AG04449 (cell line): ENCODE measurements around the gene LY6G5C.

Source experiments
- CTCF ChIA-PET: fragments of 350-600 bp; formaldehyde crosslinking; extraction: SDS; loops from one replicate; lab custom pipeline; 2021; ENCODE audit warnings: antibody characterized with exemption; lab: Yijun Ruan, JAX
- POLR2A ChIA-PET: fragments of 400-600, 350-600 bp; formaldehyde crosslinking; extraction: SDS; loops from one replicate; lab custom pipeline; 2020; ENCODE audit warnings: antibody characterized with exemption, inconsistent platforms; lab: Yijun Ruan, JAX
- DNase-seq: peaks from one replicate; pipeline ENCODE4 v3.0.0-alpha.2; 2010; ENCODE audit warnings: low read depth, low spot score
- H3K4me3 ChIP-seq: 2 replicates; pipeline ENCODE4 v1.5.1; 2011; ENCODE audit warnings: low read depth, mild to moderate bottlenecking, control low read depth, low read length
- TF ChIP-seq, protein P1 (sequence below): IDR thresholded peaks from one replicate; pipeline ENCODE4 v1.5.1; 2011; ENCODE audit warnings: mild to moderate bottlenecking, moderate library complexity, low read length, control low read depth, inconsistent platforms; ENCODE audit not compliant: insufficient read depth; ENCODE audit errors: missing control alignments

Gene LY6G5C

DNA sequence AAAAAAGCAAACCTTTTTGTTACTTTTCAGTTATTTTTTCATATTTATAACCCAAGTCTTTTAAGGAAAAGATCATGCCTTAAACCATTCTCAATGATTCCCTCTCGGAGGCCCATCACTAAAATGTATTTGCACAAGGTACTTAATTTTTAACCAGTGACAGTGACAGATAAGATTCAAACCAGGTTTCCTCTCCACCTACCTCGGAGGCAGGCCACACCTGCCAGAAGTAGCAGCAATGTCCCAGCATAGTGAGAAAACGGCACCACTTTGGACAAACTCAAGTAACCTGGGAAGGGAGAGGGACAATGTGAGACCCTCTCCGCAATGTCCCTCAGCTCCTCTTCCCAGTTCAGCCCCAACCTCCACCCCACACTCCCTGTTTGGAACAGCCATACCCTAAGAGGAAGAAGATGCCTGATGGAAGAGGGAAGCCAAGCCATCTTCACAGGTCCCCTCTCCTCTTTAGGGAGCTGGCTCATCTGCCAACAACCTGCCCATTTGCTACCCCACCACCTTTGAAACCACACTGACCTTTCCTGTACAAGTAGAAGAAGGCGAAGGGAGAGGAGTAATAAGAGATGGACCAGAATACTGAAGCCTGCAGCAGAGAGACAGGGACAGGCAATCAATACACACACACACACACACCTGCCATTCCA, 20.0 kb upstream of the LY6G5C start:
- H3K4me3 ChIP-seq: no peak overlapping the region
- ChIA-PET POLR2A (interaction anchor here (1.5 kb wide), 1 partner anchor 127 kb away, joined by 3 read pairs; the partner anchor contains the start of gene HSPA1B), CTCF (interaction anchor here (1.7 kb wide), 1 partner anchor 9 kb away, joined by 6 read pairs; no protein-coding TSS in a partner anchor)
- TF ChIP-seq, protein P1, sequence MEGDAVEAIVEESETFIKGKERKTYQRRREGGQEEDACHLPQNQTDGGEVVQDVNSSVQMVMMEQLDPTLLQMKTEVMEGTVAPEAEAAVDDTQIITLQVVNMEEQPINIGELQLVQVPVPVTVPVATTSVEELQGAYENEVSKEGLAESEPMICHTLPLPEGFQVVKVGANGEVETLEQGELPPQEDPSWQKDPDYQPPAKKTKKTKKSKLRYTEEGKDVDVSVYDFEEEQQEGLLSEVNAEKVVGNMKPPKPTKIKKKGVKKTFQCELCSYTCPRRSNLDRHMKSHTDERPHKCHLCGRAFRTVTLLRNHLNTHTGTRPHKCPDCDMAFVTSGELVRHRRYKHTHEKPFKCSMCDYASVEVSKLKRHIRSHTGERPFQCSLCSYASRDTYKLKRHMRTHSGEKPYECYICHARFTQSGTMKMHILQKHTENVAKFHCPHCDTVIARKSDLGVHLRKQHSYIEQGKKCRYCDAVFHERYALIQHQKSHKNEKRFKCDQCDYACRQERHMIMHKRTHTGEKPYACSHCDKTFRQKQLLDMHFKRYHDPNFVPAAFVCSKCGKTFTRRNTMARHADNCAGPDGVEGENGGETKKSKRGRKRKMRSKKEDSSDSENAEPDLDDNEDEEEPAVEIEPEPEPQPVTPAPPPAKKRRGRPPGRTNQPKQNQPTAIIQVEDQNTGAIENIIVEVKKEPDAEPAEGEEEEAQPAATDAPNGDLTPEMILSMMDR: no peak
- DNase-seq: no peak

DNA sequence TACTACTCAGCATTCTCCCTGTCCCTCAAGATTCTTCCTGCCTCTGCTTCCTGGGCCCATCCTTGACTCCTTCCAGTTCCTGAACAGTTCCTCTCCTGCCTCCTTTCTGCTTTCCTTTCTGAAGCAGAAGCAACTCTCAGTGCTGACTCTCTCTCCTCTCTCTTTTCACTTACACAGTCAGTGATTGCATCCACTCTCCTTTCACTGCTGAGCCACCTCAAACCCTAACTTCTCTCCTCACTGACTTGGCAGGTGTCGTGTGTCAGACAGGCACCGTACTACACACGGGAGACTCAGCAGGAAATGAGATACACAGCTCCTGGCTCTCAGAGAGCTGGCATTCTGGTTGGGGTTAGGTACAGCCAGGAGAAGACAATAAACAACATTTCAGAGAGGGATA, 16.7 kb upstream of the LY6G5C start:
- H3K4me3 ChIP-seq: no peak overlapping the region
- CTCF ChIA-PET: interaction anchor here (1.1 kb wide), 1 partner anchor 7 kb away, joined by 4 read pairs; no protein-coding TSS in a partner anchor
- DNase-seq: no peak
- POLR2A ChIA-PET: no interaction called here
- TF ChIP-seq, protein P1: no peak

DNA sequence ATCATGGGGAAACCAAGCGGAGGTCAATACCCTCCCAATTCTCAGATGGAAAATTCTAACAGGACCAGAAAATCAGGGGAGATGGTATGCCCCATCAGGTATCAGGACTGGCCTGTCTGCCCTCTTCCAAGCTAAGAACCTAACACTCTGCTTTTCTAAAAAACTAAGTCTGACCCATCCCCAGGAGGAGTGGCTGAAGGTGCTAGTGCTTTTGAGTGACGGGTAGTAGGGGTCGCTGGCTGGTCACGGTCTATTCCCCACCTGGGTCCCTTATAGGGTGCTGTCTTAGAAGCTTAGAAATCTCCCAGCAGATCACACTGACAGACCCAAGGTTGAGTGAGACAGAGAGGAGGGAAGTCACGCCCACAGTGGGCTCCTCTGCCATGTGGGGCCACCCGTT, 12.7 kb upstream of the LY6G5C start:
- ChIA-PET CTCF (interaction anchor here (1.4 to 4.4 kb wide), 5 partner anchors 12 to 102 kb away, joined by 3 to 29 read pairs (median 4); partner anchors contain the start of genes LY6G5C and VARS1), POLR2A (interaction anchor here (1.9 kb wide), 1 partner anchor 9 kb away, joined by 6 read pairs; the partner anchor contains the start of gene ABHD16A)
- TF ChIP-seq, protein P1: no peak
- no peak for DNase-seq
- H3K4me3 ChIP-seq: no peak overlapping the region

DNA sequence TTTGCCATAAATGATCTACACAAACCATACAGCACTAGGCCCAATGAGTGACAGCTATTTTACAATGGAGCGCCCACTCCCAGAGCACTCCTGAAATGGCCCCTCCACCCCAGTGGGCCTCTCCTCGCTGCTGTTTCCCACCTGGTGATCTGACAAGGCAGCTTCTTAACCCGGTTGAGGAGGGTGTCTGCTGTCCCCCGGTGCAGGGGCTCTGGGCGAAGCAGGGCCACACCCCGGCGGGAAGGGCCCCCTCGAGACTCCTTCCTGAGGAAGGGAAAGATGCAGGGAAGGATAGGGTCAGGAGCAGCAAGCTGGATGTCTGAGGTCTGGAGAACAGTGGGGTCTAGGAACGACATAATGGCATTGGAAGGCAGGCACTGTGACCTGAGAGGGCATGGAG, 12.0 kb upstream of the LY6G5C start:
- TF ChIP-seq, protein P1: no peak
- CTCF ChIA-PET: interaction anchor here (1.0 to 4.4 kb wide), 5 partner anchors 9 to 137 kb away, joined by 3 to 29 read pairs (median 5); partner anchors contain the start of gene LY6G5C
- no peak for DNase-seq
- POLR2A ChIA-PET: interaction anchor here (1.9 kb wide), 1 partner anchor 10 kb away, joined by 6 read pairs; the partner anchor contains the start of gene ABHD16A
- H3K4me3 ChIP-seq: no peak overlapping the region

DNA sequence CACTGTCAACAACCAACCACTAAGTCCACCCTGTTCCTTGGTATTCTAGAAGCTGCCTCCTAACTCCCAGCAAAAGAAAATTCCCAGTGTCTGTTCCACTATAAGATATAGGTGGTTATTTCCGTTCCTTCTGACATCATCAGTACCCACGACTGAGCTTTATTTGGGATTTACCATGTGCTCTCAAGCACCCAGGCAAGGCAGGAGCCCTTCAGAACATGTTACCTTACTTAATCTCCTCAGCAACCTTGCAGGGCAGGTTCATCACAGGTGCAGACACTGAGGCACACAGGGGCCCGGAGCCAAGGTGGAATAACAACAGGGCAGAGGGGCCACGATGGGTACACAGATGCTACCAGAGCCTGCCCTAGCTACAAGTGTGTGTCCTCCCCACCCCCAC, 11.5 kb upstream of the LY6G5C start:
- no peak overlapping the region for H3K4me3 ChIP-seq
- ChIA-PET CTCF (interaction anchor here (1.0 to 4.4 kb wide), 4 partner anchors 9 to 137 kb away, joined by 3 to 29 read pairs (median 6); partner anchors contain the start of gene LY6G5C), POLR2A (no interaction called here)
- TF ChIP-seq, protein P1: no peak
- DNase-seq: no peak

DNA sequence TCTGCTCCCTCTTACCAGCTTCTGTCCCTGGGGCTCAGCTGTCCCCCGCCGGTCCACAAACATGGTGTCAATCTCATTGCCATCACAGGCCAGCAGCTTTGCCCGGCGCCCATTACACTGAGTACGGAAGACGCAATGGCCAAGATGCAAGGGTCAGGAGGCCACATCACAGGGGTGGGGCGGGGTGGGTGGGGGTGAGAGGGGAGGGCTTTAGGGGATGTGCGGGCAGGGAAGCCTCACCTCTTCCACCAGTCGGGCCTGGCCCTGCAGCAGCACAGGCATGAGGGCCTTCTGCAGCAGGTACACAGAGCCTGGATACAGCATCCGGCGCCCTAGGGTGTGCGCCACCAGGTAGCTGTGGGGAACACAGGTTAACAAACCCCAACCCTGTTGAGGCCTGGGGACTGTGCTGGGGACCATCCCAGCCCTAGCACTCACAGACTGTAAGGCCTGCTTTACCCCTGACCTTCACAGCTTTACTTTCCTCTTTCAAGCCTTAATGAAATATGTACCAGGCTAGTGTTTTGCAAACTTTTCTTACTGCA, 10.8 kb upstream of the LY6G5C start:
- TF ChIP-seq, protein P1: no peak
- CTCF ChIA-PET: interaction anchor here (0.8 to 4.4 kb wide), 7 partner anchors 9 to 138 kb away, joined by 3 to 29 read pairs (median 6); partner anchors contain the start of gene LY6G5C
- no peak overlapping the region for H3K4me3 ChIP-seq
- POLR2A ChIA-PET: interaction anchor here (1.1 kb wide), 1 partner anchor 11 kb away, joined by 3 read pairs; the partner anchor contains the start of gene ABHD16A
- DNase-seq: no peak
